ENCODE results near the gene HDAC4.

The HDAC4 gene

GRCh38 chr2:239348563-239349452 lies 52.0 kb downstream of the HDAC4 start:
- DNase-seq (ENCODE audit: low read depth): no peak

DNA sequence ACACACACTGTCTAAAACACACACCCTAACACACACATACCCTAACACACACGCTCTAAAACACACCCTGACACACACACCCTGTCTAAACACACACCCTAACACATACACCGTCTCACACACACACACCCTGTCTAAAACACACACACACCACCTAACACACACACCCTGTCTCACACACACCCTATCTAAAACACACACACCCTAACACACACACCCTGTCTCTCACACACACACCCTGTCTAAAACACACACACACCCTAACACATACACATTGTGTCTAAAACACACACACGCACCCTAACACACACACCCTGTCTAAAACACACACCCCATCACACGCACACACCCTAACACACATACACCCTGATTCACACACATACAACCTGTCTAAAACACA lies 54.1 kb downstream of the HDAC4 start:
- no peak for DNase-seq (ENCODE audit: low read depth)

DNA sequence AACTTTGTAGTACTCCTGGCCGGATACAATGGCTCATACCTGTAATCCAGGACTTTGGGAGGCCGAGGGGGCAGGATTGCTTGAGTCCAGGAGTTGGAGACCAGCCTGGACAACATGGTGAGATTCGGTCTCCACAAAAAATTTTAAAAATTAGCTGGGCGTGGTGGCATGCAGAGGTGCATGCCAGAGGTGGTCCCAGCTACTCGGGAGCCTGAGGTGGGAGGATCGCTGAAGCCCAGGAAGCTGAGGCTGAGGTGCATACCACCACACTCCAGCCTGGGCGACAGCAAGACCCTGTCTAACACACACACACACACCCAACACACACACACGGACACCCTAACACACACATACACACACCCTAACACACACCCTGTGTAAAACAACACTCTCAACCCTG lies 55.6 kb downstream of the HDAC4 start:
- no peak for DNase-seq (ENCODE audit: low read depth)

DNA sequence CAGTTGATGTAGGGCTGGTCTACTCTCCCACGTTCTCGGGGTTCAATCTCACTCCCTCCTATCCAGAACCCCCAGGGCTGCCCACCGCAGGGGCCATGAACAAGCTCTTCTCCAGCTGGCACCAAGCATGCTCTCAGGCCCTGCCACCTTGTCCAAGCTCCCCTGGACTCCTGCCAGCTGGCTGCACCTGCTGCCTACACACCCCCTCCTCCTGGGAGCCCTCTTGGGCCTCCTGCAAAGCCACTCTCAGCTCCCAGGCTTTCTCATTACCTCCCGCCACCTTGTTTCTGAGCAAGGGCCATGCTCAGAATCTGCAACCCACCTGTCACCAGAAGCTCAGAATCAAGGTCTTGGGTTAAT lies 56.0 kb downstream of the HDAC4 start:
- DNase-seq (ENCODE audit: low read depth): no peak

- DNase-seq (ENCODE audit: low read depth): no peak
Measured at GRCh38 chr2:239343946-239344856, 56.6 kb downstream of the HDAC4 start.

- DNase-seq (ENCODE audit: low read depth): no peak
Measured at GRCh38 chr2:239343460-239343859, 57.4 kb downstream of the HDAC4 start.

DNA sequence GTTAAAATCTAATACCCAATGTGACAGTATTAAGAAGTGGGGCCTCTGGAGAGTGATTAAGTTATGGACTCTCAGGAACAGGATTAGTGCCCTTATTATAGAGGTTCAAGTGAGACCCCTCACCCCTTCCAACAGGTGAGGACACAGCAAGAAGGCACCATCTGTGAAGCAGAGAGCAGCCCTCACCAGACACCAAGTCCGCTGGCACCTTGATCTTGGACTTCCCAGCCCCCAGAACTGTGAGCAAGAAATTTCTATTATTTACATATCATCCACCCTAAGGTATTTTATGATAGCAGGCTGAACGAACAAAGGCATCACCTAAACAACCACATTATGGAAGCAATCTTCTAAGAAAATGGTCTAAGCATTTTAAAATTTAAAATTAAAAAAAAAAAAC lies 59.0 kb downstream of the HDAC4 start:
- no peak for DNase-seq (ENCODE audit: low read depth)

GRCh38 chr2:239341146-239341732 lies 59.6 kb downstream of the HDAC4 start:
- no peak for DNase-seq (ENCODE audit: low read depth)

DNA sequence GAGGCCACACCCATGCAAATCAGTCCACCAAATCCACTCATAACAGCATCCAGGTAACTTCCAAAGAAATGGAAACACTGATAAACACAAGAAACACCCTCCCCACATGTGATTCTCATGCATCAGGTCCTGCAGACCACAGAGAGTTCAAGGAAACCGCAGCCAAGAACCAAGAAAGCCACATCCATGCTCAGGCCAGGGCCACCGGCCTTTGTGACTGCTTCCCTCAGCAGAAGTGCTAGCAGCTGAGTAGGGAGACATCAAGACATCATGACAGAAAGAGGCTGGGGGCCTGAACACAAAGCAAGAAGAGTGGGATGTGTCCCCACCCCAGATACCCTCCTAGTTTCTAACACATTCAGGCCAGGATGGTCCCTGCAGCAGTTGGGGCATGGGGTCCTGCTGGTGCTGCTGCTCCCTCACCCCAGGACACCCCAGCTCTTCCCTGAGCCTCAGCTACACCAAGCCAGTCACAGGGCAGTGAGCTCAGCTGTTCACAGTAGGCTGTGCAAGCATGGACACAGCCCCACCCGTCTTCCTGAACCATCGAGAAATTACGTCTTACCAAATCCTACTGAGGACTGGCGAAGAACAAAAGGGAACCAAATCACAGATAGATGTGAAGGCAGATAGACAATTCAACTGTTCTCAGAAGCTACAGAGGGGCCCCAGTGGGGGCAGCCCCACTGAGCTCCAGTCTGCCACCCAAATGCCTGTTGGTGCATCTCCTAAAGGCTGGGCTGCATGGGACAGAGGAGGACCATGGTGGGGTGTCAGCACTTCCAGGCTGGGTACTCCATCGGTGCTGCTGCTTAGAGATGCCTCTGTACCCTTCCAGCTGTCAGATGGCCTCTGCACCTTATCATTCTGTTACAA lies 60.9 kb downstream of the HDAC4 start:
- no peak for DNase-seq (ENCODE audit: low read depth)

DNA sequence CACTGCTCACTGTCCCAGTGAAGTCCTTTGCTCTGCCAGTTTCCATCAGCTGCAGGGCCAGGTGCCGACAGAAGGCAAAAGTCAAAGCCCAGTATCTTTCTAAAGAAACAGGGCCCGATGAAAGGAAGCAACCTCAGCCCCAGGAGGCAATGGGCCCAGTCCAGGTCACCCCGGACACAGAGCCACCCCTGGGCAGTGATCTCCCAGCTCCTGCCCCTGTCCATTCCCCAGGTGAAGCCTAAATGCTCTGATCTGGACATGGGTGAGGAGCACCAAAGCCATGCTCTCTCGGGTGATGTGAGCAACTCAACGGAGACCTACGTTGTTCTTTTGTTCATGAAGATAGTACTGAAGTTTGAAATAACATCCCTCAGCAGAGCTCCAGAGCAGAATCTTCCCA lies 61.6 kb downstream of the HDAC4 start:
- DNase-seq (ENCODE audit: low read depth): no peak

DNA sequence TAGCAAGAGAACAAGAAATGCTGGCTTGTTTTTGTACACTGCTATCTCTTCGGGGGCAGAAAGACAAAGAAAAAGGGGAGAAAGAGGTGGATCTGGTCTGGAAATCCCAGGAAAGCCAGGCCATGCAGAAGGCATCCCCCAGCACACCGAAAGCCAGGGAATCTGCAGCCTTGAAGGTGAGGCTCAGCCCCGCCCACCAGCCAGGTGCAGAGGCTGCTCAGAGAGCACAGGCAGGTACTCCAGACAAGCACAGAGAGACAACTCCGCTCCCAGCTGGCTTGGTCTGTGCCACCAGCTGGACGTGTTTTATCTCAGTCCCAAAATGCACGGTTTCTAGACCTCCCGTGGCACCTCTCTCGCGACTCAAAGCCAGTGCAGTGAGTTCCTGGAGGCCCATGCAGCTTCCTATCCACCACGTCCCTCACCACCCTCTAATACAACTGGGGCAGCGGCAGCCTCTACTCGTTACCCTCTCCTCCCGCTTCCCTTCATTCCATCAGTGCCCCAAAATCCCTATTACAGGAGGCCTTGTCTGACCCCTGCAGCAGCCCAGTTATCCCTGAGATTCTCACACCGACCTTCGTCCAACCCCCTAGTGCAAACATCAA lies 62.8 kb downstream of the HDAC4 start:
- DNase-seq (ENCODE audit: low read depth): no peak

GRCh38 chr2:239337122-239337876 lies 63.5 kb downstream of the HDAC4 start:
- DNase-seq (ENCODE audit: low read depth): no peak

- DNase-seq (ENCODE audit: low read depth): no peak
Measured at GRCh38 chr2:239331560-239331959, 69.3 kb downstream of the HDAC4 start.

DNA sequence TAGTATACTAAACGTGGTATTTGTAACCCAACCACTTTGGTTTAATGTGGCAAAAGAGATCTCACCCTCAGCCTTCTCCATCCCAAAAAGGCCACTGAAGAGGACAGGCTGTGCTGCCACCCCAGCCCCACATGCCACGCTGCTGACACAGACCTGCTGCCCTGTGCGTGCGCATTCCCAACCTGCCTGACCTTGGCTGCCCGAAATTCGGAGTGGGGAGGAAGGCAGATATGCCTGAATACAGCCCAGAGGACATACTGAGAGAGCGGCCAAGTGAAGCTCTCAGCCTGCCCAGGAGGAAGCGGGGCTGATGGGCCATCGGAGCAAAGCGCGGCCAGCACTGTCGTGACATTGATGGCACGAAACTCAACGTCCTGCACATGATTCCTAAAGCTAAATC lies 70.0 kb downstream of the HDAC4 start:
- DNase-seq (ENCODE audit: low read depth): no peak

GRCh38 chr2:239329972-239330572 lies 70.7 kb downstream of the HDAC4 start:
- no peak for DNase-seq (ENCODE audit: low read depth)

GRCh38 chr2:239329284-239329971 lies 71.4 kb downstream of the HDAC4 start:
- no peak for DNase-seq (ENCODE audit: low read depth)

- no peak for DNase-seq (ENCODE audit: low read depth)
Measured at GRCh38 chr2:239328351-239329191, 72.2 kb downstream of the HDAC4 start.

- no peak for DNase-seq (ENCODE audit: low read depth)
Measured at GRCh38 chr2:239327536-239328350, 73.1 kb downstream of the HDAC4 start.
